C4-2B (cell line): ENCODE results near the gene TCERG1L.
"Not testable (repeated sequence)": the region's sequence is repeated elsewhere in the genome, so short reads cannot be mapped to it uniquely, and the experiment has no call there.

Experiments used
- H3K27ac ChIP-seq: fragments of 450-650 bp; 2 replicates; pipeline ENCODE4 v1.5.1; 2017
- CTCF ChIP-seq: fragments of 450-650 bp; conservative IDR thresholded peaks from 2 replicates; pipeline ENCODE4 v1.5.1; 2017; ENCODE audit warnings: mild to moderate bottlenecking
- ZFX ChIP-seq: fragments of 450-650 bp; IDR thresholded peaks from 2 replicates; pipeline ENCODE4 v1.6.1; 2017

Gene TCERG1L

GRCh38 chr10:131158695-131159094, 152.8 kb downstream of the TCERG1L start:
- TF ChIP-seq ZFX: no peak
- TF ChIP-seq CTCF: no peak
- H3K27ac ChIP-seq: no peak overlapping the region

- no peak for TF ChIP-seq ZFX
- no peak for TF ChIP-seq CTCF
- H3K27ac ChIP-seq: no peak overlapping the region
Observed at GRCh38 chr10:131157899-131158298, 153.6 kb downstream of the TCERG1L start.

- TF ChIP-seq CTCF (no peak), ZFX (no peak)
- H3K27ac ChIP-seq: no peak overlapping the region
Observed at GRCh38 chr10:131155876-131156230, 155.7 kb downstream of the TCERG1L start.

- TF ChIP-seq ZFX (no peak), CTCF (no peak)
- H3K27ac ChIP-seq: no peak overlapping the region
Observed at GRCh38 chr10:131155218-131155875, 156.2 kb downstream of the TCERG1L start.

GRCh38 chr10:131154306-131155025, 157.1 kb downstream of the TCERG1L start:
- TF ChIP-seq ZFX (no peak), CTCF (no peak)
- no peak overlapping the region for H3K27ac ChIP-seq

GRCh38 chr10:131152456-131152855, 159.1 kb downstream of the TCERG1L start:
- H3K27ac ChIP-seq: not testable (repeated sequence)

- TF ChIP-seq ZFX (no peak), CTCF (no peak)
- no peak overlapping the region for H3K27ac ChIP-seq
Observed at GRCh38 chr10:131150126-131150525, 161.4 kb downstream of the TCERG1L start.

GRCh38 chr10:131149586-131149985, 161.9 kb downstream of the TCERG1L start:
- no peak overlapping the region for H3K27ac ChIP-seq
- TF ChIP-seq ZFX (no peak), CTCF (no peak)
